NT2/D1 (cell line): ENCODE measurements around the gene DPYSL5.

Experiments
- YY1 ChIP-seq: IDR thresholded peaks from 2 replicates; pipeline ENCODE4 v1.6.1; 2011; ENCODE audit not compliant: insufficient read length, insufficient read depth
- ZNF274 ChIP-seq: IDR thresholded peaks from 2 replicates; pipeline ENCODE4 v1.6.1; 2011; ENCODE audit warnings: mild to moderate bottlenecking, low read depth, low read length

DNA sequence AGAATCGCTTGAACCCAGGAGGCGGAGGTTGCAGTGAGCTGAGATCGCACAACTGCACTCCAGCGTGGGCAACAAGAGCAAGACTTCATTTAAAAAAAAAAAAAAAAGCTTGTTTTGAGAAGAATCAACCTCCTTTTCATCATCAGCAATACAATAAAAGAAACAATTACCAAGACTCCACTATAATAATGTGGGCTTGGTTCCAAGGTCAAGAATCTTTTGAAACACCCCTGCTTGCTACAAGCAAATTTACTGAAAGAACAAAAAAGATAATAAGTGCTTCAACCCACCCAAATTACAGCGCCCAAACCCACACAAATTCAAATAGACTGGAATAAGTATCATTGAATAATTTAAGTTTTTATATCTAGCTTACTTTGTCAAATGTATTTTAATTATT lies 88.9 kb downstream of the DPYSL5 start:
- no peak for TF ChIP-seq ZNF274
- TF ChIP-seq YY1: no peak
